ENCODE data around the gene CDK18. TPM values are rescaled to one million over a fixed set of nuclear protein-coding genes. Genes with fewer than 3 reads are reported as not detected.

CDK18 gene
- total RNA-seq, 1 experiment from 2014 or later, result 0.05 TPM

GRCh38 chr1:205516362-205516761, 11.9 kb downstream of the CDK18 start:
- no peak overlapping the region for H3K27ac ChIP-seq
- no peak for DNase-seq (ENCODE audit: low read depth in 1 of 2, low spot score in 2 of 2)
- H3K36me3 ChIP-seq, result no peaks in the 10 kb centered on the region
- no peaks in the 10 kb centered on the region for H3K27me3 ChIP-seq (replicated peaks)
- H3K4me3 ChIP-seq, result no peak overlapping the region
- no peaks in the 10 kb centered on the region for H3K9me3 ChIP-seq (replicated peaks)
- no peaks in the 10 kb centered on the region for H3K4me1 ChIP-seq (replicated peaks)

DNA sequence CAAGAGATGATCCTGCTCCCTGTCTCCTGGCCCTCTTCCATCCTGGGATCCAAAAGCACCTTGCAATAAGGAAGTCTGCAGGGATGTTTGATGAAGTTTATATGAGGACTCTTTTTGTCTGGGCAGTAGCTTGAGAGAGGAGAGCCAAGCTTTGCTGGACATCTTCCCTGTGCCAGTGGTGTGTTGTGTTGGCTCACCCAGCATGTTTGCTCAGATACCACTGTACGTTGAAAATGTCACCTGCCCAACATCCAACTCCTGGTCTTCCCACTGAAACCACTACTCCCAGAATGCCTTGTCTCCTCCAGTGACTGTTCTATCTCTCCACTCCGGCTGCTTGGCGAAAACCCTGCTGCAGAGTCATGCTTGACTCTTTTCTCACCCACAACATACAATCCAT, 12.8 kb downstream of the CDK18 start:
- no peak overlapping the region for H3K4me3 ChIP-seq
- H3K27me3 ChIP-seq (replicated peaks), result no peaks in the 10 kb centered on the region
- no peaks in the 10 kb centered on the region for H3K9me3 ChIP-seq (replicated peaks)
- H3K36me3 ChIP-seq, result no peaks in the 10 kb centered on the region
- H3K27ac ChIP-seq, result no peak overlapping the region
- DNase-seq (ENCODE audit: low read depth in 1 of 2, low spot score in 2 of 2), result no peak
- H3K4me1 ChIP-seq (replicated peaks), result no peaks in the 10 kb centered on the region

DNA sequence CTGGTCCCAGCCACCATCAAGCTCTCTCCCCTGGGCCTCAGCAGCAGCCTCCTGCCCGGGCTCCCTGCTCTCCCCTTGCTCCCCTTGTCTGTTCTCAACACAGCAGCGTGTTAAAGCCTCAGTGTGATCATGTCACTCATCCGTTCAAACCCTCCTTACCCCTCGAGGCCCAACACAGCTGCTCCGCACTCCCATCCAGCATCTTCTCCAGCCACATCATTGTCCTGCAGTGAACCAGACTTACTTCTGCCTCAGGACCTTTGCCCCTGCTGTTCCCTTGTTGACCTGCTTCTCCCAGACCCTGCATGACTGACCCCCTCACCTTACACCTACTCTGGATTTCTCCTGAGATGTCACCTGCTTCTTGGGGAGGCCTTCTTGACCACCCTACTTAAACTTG, 13.3 kb downstream of the CDK18 start:
- Histone ChIP-seq H3K27ac (no peak overlapping the region), H3K4me1 (replicated peaks) (no peaks in the 10 kb centered on the region)
- DNase-seq (ENCODE audit: low read depth in 1 of 2, low spot score in 2 of 2), result no peak

GRCh38 chr1:205518661-205519540, 14.4 kb downstream of the CDK18 start:
- Histone ChIP-seq H3K36me3 (no peaks in the 10 kb centered on the region), H3K4me3 (no peak overlapping the region), H3K27me3 (replicated peaks) (no peaks in the 10 kb centered on the region), H3K27ac (no peak overlapping the region), H3K4me1 (replicated peaks) (no peaks in the 10 kb centered on the region), H3K9me3 (replicated peaks) (no peaks in the 10 kb centered on the region)
- no peak for DNase-seq (ENCODE audit: low read depth in 1 of 2, low spot score in 2 of 2)

More for the DNA sequence above, 13.3 kb downstream of the CDK18 start:
- Histone ChIP-seq H3K4me3 (no peak overlapping the region), H3K9me3 (replicated peaks) (no peaks in the 10 kb centered on the region), H3K27me3 (replicated peaks) (no peaks in the 10 kb centered on the region), H3K36me3 (no peaks in the 10 kb centered on the region)

- Histone ChIP-seq H3K9me3 (replicated peaks) (no peaks in the 10 kb centered on the region), H3K36me3 (no peaks in the 10 kb centered on the region), H3K4me1 (replicated peaks) (no peaks in the 10 kb centered on the region), H3K4me3 (no peak overlapping the region), H3K27me3 (replicated peaks) (no peaks in the 10 kb centered on the region), H3K27ac (no peak overlapping the region)
- DNase-seq (ENCODE audit: low read depth in 1 of 2, low spot score in 2 of 2), result no peak
Measured at GRCh38 chr1:205519541-205520131, 15.2 kb downstream of the CDK18 start.

DNA sequence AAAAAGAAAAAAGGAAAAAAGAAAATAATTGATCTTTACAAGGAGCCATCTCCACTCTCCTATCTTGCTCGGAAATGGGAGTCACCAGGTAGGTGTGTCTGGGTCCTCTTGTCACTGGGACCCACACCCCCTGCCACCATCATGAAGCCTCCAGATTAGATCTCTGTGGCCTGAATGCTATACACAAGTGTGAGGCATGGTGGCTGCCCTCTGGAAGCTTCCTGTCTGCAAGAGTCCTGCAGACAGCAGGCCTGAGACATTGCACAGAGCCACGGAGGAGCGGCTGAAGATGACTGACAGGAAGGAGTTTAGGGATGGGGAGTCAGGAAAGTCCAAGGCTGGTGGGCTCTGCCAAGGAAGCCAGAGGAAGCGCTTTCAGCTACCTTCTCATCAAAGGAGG, 16.2 kb downstream of the CDK18 start:
- no peaks in the 10 kb centered on the region for H3K27me3 ChIP-seq (replicated peaks)
- no peaks in the 10 kb centered on the region for H3K36me3 ChIP-seq
- no peak for DNase-seq (ENCODE audit: low read depth in 1 of 2, low spot score in 2 of 2)
- H3K9me3 ChIP-seq (replicated peaks), result no peaks in the 10 kb centered on the region
- no peaks in the 10 kb centered on the region for H3K4me1 ChIP-seq (replicated peaks)
- no peak overlapping the region for H3K4me3 ChIP-seq
- H3K27ac ChIP-seq, result no peak overlapping the region

GRCh38 chr1:205521686-205522085, 17.2 kb downstream of the CDK18 start:
- no peaks in the 10 kb centered on the region for H3K36me3 ChIP-seq
- no peak overlapping the region for H3K4me3 ChIP-seq
- DNase-seq (ENCODE audit: low read depth in 1 of 2, low spot score in 2 of 2), result no peak
- H3K27me3 ChIP-seq (replicated peaks), result no peaks in the 10 kb centered on the region
- H3K9me3 ChIP-seq (replicated peaks), result no peaks in the 10 kb centered on the region
- no peak overlapping the region for H3K27ac ChIP-seq
- H3K4me1 ChIP-seq (replicated peaks), result no peaks in the 10 kb centered on the region

DNA sequence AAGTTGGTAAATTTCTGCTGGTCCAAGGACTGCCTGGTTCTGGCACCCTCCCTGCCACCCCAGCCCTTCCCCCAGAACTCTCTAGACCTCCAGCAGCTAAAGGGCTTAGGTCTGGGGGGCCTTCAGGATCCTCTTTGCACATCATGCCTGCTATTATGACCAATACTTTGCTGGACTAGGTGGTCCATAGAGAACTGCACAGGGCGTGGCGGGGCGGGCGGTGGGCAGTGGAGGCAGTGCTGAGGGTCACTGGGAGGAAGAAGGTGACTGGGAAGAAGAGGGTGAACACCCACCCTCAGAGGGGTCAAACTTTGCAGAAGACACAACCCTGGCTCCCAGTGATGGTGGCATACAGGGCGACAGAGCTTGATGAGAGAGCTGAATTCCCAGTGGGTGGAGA, 18.2 kb downstream of the CDK18 start:
- Histone ChIP-seq H3K27ac (no peak overlapping the region), H3K4me3 (no peak overlapping the region), H3K27me3 (replicated peaks) (no peaks in the 10 kb centered on the region), H3K9me3 (replicated peaks) (no peaks in the 10 kb centered on the region), H3K36me3 (no peaks in the 10 kb centered on the region), H3K4me1 (replicated peaks) (no peaks in the 10 kb centered on the region)
- DNase-seq (ENCODE audit: low read depth in 1 of 2, low spot score in 2 of 2), result no peak

- no peaks in the 10 kb centered on the region for H3K27me3 ChIP-seq (replicated peaks)
- H3K4me1 ChIP-seq (replicated peaks), result no peaks in the 10 kb centered on the region
- no peak overlapping the region for H3K27ac ChIP-seq
- no peaks in the 10 kb centered on the region for H3K36me3 ChIP-seq
- no peak overlapping the region for H3K4me3 ChIP-seq
- no peak for DNase-seq (ENCODE audit: low read depth in 1 of 2, low spot score in 2 of 2)
- no peaks in the 10 kb centered on the region for H3K9me3 ChIP-seq (replicated peaks)
Measured at GRCh38 chr1:205523261-205523890, 18.9 kb downstream of the CDK18 start.

- Histone ChIP-seq H3K4me3 (no peak overlapping the region), H3K36me3 (no peaks in the 10 kb centered on the region)
Measured at GRCh38 chr1:205523891-205524793, 19.7 kb downstream of the CDK18 start.

GRCh38 chr1:205524794-205525101, 20.3 kb downstream of the CDK18 start:
- H3K27me3 ChIP-seq (replicated peaks), result peaks cover 3% of the 10 kb centered on the region; the same call in 1 of the 2 replicates
- H3K9me3 ChIP-seq (replicated peaks), result no peaks in the 10 kb centered on the region
- no peak for DNase-seq (ENCODE audit: low read depth in 1 of 2, low spot score in 2 of 2)
- no peak overlapping the region for H3K27ac ChIP-seq
- no peak overlapping the region for H3K4me3 ChIP-seq
- peaks cover 9% of the 10 kb centered on the region for H3K4me1 ChIP-seq (replicated peaks)
- H3K36me3 ChIP-seq, result no peaks in the 10 kb centered on the region

More at GRCh38 chr1:205523891-205524793, 19.7 kb downstream of the CDK18 start:
- H3K9me3 ChIP-seq (replicated peaks), result no peaks in the 10 kb centered on the region
- no peak overlapping the region for H3K27ac ChIP-seq
- DNase-seq (ENCODE audit: low read depth in 1 of 2, low spot score in 2 of 2), result peak; percentile 38 to 71
- peaks cover 3% of the 10 kb centered on the region; the same call in 1 of the 2 replicates for H3K27me3 ChIP-seq (replicated peaks)
- peaks cover 5% of the 10 kb centered on the region for H3K4me1 ChIP-seq (replicated peaks)

DNA sequence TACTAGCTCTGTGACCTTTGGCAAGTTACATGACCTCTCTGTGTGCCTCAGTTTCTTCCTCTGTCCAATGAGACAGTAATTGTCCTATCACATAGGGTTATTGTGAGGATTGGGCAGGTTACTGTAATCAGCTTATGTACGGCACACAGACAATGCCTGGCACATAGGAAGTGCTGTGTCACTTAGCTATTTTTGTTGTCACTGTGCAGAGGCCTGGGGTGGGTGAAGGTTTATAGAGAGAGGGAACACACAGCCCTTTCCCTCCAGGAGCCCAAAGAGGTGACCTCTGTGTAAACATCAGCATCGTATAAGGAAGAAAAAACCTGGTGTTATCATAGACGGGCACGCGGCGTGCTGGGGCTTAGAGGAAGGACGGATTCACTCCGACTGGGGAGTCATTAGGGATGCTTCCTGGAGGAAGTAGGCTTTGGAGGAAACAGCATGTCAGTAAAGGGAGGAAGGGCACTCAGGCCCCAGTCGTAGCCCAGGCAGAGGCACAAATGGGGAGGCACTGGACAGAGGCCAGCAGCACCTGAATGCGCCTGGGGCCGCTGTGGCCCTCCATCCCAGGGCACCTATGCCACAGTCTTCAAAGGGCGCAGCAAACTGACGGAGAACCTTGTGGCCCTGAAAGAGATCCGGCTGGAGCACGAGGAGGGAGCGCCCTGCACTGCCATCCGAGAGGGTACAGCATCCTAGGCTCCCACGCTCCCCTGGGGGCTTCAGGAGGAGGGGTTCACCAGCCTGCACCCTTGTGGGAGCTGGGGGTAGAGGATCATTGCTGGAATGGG, 21.2 kb downstream of the CDK18 start:
- Histone ChIP-seq H3K27ac (no peak overlapping the region), H3K4me3 (no peak overlapping the region), H3K36me3 (no peaks in the 10 kb centered on the region), H3K4me1 (replicated peaks) (peaks cover 14% of the 10 kb centered on the region), H3K9me3 (replicated peaks) (no peaks in the 10 kb centered on the region), H3K27me3 (replicated peaks) (peaks cover 3% of the 10 kb centered on the region; the same call in 1 of the 2 replicates)
- DNase-seq (ENCODE audit: low read depth in 1 of 2, low spot score in 2 of 2), result no peak

- no peak for DNase-seq (ENCODE audit: low read depth in 1 of 2, low spot score in 2 of 2)
- Histone ChIP-seq H3K4me3 (no peak overlapping the region), H3K27me3 (replicated peaks) (peaks cover 3% of the 10 kb centered on the region; the same call in 1 of the 2 replicates), H3K27ac (no peak overlapping the region), H3K36me3 (no peaks in the 10 kb centered on the region), H3K4me1 (replicated peaks) (peaks cover 14% of the 10 kb centered on the region), H3K9me3 (replicated peaks) (no peaks in the 10 kb centered on the region)
Measured at GRCh38 chr1:205526431-205526830, 22.0 kb downstream of the CDK18 start.
